D721Med (cell line): Measurements from ENCODE around the gene TKTL1.
"Not testable (repeated sequence)": the region's sequence is repeated elsewhere in the genome, so short reads cannot be mapped to it uniquely, and the experiment has no call there.

Source experiments
- DNase-seq: peaks from one replicate; pipeline ENCODE4 v3.0.0; 2011; ENCODE audit warnings: low spot score; ENCODE audit not compliant: insufficient read length
- FAIRE-seq: peaks from 2 replicates; lab custom pipeline; 2011; peaks lifted over from hg19 to GRCh38; lab: Jason Lieb, UNC
- TF ChIP-seq, protein P1 (sequence below): IDR thresholded peaks from 2 replicates; pipeline ENCODE4 v1.5.1; 2012; ENCODE audit warnings: mild to moderate bottlenecking, control low read depth; ENCODE audit not compliant: insufficient read depth; ENCODE audit errors: missing control alignments

TKTL1 gene

DNA sequence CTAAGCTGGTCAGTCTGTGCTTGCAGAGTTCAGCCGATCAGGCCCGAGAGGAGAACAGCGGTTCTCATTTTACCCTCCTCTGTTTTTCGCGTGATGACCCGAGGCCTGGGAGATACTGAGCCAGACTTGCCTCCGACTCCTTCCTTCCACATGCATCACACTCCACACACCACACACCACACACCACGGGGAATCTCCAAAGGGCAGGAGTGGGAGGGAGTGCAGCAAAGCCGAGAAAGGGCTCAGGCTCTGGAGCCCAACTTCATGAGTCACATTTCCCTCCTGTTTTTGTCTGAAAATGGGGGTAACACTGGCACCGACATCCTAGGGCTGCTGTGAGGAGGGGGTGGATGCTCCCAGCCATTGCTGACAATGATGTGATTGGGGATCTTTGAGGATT, 38.9 kb downstream of the TKTL1 start:
- FAIRE-seq (no peak), DNase-seq (no peak)
- TF ChIP-seq, protein P1, sequence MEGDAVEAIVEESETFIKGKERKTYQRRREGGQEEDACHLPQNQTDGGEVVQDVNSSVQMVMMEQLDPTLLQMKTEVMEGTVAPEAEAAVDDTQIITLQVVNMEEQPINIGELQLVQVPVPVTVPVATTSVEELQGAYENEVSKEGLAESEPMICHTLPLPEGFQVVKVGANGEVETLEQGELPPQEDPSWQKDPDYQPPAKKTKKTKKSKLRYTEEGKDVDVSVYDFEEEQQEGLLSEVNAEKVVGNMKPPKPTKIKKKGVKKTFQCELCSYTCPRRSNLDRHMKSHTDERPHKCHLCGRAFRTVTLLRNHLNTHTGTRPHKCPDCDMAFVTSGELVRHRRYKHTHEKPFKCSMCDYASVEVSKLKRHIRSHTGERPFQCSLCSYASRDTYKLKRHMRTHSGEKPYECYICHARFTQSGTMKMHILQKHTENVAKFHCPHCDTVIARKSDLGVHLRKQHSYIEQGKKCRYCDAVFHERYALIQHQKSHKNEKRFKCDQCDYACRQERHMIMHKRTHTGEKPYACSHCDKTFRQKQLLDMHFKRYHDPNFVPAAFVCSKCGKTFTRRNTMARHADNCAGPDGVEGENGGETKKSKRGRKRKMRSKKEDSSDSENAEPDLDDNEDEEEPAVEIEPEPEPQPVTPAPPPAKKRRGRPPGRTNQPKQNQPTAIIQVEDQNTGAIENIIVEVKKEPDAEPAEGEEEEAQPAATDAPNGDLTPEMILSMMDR: no peak

DNA sequence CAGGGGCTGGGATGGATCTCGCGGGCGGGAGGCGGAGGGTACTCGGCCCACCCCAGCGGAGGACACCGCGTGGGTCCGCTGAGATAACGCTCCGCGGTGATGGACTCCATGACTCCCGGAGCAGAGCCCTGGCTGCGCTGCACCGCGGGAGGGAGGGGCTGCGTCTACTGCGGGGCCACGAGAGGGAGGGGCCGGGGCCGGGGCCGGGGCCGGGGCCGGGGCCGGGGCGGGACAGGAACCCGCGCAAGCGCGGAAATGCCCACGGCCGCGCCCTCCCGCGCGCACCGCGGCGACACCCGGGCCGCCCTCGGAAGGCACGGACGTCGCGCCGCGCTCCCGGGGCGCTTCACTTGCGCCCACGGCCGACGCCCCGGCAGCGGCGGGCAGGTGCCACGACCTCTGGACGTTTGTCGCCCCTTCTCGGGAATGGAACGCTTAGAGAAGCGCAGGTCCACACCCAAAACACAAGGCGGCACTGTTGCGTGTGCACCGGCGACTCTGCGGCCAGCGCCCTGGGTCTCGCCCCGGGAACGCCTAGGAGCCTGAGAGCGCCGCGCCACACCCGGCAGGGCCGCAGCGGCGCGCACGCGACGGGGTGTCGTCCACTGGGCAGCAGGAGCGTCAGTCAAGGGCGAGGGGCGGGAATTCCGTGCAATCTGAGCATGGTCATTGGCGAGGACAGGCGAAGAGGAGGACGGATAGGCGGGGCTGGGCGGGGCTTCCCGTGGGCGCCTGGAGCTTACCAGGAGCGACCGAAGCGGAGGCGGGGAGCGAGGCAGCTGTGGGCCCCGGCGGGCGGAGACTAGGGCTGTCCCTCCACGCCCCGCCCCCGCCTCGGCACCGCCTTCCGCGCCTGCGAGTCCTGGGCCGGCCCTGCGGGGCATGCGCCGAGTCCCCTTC, 46.1 kb downstream of the TKTL1 start:
- not testable (repeated sequence) for DNase-seq, FAIRE-seq

DNA sequence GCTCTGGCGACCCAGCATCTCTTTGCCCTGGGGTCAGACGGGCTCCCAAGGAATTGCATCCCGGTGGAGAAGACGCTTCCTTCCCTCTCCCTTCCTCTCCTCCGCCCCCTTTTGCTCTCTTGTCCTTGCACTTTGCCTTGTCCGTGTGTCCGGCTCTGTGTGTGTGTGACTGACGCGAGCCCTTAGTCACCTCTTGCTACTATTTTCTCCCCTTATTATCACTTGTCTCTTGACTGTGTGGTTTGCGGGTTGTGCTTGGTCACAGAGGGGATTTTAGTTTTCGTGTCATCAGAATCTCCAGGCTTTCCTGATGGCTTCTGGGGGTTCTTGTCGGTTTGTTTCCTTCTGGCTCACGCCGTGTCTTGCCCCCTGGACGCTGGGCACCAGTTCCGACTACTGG, 47.5 kb downstream of the TKTL1 start:
- FAIRE-seq: peak; percentile 92
- DNase-seq: not testable (repeated sequence)

DNA sequence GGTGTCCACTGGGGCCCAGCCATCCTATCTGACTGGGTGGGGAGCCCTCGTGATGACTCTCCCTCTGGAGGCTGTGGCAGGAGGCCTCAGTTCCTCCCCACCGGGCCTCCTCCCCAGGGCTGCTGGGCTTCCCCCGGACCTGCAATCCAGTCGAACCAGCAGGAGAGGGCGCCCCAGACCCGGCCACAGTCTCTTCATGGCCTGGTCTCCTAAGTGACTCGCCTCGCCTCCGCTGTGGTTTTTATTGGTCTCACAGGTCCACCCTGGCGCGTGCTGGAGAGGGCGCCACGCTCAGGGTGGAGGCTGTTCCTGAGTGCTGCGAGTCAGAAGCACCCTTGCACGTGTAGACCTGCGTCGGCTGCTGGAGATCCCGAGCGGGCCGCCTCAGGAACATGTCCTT, 48.0 kb downstream of the TKTL1 start:
- FAIRE-seq, DNase-seq: not testable (repeated sequence)

DNA sequence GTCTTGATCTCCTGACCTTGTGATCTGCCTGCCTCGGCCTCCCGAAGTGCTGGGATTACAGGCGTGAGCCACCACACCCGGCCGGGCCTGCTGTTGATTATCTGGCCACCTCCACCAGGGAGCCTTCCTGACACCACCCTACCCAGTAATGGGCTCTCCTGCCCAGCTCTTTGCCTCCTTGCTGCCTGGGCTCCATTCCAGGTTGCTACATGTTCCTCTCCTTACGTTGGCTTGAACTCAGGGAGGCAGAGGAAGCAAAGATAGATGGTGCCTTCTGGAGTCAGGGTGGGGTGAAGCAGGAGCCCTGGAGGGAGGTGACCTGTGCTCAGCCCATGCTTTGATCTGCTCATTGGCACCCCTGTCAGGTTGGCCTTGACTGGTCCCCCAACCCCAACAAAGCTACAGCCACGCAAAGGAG, 52.5 kb downstream of the TKTL1 start:
- no peak for FAIRE-seq

DNA sequence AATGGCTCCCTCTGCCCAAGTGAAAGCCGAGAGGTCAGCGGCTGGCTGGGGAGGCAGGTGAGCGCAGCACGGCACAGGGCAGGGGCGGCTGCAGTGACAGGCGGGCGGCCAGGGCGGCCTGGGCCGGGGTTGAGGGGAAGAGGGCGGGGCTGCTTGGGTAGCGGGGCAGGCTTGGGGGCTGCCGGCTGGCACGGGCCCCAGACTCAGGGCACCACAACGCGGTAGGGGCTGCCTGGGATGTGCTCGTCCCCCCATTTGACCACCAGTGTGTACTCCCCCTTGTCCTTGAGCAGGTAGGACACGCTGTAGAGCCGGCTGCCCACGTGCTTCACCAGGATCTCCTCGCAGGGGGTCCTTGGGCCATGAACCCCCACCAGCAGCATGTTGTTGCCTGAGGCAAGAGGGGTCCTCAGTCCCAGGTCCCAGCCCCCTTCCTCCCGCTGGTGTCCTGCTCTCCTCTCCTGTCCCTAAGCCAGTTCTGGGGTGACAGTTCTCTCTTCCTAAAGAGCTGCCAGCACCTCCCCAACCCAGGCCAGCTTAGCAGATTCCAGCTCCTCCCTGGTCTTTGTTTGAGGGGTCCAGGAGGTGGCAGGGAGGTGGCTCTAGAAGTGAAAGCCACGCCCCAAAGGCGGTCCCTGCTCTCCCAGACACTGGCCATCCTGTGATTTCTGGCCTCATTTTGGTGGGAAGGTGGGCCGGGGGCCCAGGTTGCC, 53.2 kb downstream of the TKTL1 start:
- DNase-seq: no peak
- no peak for FAIRE-seq
- TF ChIP-seq, protein P1: no peak

More for the DNA sequence above, 52.5 kb downstream of the TKTL1 start:
- DNase-seq: no peak
- TF ChIP-seq, protein P1: no peak

DNA sequence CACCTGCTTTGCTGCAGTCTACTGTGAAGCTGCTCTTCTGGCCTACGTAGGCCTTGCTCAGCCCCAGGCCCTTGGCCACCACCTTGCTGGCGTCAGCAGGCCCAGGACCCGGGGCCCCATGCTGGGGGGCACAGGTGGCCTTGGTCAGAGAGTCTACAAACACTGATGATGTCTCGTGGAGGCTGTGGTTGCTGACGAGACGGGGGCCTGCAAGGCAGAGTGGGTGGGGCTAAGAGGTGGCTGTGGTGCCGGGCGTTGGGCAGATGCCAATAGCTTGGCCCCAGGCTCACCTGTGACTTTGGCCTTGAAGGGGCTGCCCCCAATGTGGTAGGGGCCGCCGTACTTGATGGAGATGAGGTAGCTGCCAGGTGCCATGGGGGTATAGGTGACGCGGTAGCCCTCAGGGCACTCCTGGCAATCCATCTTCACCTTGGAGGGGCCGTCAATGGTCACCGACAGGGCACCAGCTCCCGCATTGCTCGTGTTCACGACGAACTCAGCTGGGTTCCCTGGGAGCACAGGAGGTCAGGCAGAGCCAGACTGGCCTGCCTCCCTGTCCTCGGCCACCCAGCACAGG, 53.9 kb downstream of the TKTL1 start:
- FAIRE-seq (no peak), DNase-seq (no peak)
- TF ChIP-seq, protein P1: no peak

DNA sequence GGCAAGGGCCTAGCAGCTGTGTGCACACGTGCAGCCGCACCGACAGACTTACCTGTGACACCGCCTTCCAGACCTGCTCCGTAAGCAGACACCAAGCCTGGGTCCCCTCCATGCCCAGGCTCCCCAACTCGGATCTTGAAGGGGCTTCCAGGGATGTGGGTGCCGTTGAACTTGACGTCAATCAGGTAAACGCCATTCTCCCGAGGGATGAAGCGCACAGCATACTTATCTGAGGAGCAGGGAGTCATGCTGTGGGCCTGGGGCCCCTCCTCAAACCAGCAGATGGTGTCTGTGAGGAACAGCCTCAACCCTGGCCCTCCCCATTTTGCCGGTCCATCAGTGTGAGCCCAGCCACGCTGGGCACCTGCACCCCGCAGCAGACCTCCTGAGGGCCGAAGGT, 54.4 kb downstream of the TKTL1 start:
- FAIRE-seq (no peak), DNase-seq (no peak)

More for the DNA sequence above, 54.4 kb downstream of the TKTL1 start:
- TF ChIP-seq, protein P1: no peak
